GM12873 (cell line): ENCODE data around the gene HECTD4.

Experiments used
- TF ChIP-seq, protein P1 (sequence below): IDR thresholded peaks from 2 replicates; pipeline ENCODE4 v1.5.1; 2012; ENCODE audit warnings: low read depth, mild to moderate bottlenecking, moderate library complexity, low read length, control low read depth; ENCODE audit not compliant: insufficient read depth; ENCODE audit errors: missing control alignments

Gene HECTD4

DNA sequence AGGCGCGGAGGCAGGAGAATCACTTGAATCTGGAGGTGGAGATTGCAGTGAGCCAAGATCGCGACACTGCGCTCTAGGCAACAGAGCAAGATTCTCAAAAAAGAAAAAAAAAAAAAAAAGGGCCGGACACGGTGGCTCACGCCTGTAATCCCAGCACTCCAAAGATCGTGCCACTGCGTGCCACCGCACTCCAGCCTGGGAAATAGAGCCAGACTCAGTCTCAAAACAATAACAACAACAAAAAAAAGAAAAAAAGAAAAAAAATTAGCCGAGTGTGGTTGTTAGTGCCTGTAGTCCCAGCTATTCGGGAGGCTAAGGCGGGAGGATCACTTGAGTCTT is 27.6 kb upstream of the HECTD4 start:
- TF ChIP-seq, protein P1, sequence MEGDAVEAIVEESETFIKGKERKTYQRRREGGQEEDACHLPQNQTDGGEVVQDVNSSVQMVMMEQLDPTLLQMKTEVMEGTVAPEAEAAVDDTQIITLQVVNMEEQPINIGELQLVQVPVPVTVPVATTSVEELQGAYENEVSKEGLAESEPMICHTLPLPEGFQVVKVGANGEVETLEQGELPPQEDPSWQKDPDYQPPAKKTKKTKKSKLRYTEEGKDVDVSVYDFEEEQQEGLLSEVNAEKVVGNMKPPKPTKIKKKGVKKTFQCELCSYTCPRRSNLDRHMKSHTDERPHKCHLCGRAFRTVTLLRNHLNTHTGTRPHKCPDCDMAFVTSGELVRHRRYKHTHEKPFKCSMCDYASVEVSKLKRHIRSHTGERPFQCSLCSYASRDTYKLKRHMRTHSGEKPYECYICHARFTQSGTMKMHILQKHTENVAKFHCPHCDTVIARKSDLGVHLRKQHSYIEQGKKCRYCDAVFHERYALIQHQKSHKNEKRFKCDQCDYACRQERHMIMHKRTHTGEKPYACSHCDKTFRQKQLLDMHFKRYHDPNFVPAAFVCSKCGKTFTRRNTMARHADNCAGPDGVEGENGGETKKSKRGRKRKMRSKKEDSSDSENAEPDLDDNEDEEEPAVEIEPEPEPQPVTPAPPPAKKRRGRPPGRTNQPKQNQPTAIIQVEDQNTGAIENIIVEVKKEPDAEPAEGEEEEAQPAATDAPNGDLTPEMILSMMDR, result no peak

DNA sequence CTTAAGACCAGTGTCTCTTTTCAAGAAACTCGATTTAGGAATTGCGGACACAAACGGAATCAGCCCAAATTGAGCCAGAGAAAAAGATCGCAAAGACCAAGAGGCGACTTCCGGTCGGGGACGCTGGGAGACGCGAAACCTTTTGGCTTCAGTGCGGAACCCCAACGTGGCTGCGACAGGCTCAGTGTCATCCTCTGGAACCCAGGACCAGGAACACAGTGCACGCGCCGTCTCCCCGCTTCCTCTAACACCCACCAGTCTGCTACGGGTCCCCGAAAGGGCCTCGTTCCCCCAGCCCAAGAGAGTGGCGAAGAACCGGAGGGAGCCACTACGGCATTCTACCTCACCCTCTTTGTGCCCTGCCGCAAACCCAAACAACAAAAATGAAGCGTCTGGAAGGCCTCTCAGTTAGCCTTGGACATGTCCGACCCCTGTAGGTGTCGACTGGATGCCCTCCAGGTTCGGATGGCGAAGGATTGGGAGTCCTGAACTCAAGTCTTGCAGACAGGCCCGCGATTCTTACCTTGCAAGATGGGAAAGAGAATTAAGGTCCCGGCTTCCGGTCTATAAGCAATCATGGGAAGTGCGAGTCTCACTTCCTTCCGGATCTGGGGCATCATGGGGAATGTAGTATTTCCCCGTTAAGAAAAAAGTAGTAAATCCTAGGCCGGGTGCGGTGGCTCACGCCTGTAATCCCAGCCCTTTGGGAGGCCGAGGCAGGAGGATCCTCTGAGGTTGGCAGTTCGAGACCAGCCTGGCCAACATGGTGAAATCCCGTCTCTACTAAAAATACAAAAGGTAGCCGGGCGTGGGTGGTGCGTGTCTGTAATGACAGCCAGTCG is 27.1 kb upstream of the HECTD4 start, which contains the start of gene RPL6:
Gene RPL6, minus strand, starts transcription at position 542 of the 842 bp plus-strand sequence. CDS start 949 bp downstream, outside the sequence.
- TF ChIP-seq, protein P1, result no peak

DNA sequence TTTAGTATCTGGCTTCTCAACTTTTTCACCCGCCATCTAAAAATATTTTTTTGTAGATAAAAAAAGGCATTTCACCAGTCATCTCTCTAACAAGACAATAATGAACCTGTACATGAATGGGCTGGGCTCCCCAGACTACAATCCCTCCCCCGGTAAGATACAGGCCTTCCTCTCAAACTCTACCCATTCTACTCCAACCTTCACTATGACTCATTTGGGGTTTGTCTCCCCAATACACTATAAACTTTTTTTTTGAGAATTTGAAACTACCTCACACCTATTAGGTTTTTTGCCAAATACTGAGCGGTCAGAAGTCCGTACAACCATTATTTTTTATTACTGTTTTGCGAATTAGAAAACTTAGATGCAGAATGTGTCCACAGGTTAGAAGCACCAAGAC is 26.4 kb upstream of the HECTD4 start:
- TF ChIP-seq, protein P1, result no peak

DNA sequence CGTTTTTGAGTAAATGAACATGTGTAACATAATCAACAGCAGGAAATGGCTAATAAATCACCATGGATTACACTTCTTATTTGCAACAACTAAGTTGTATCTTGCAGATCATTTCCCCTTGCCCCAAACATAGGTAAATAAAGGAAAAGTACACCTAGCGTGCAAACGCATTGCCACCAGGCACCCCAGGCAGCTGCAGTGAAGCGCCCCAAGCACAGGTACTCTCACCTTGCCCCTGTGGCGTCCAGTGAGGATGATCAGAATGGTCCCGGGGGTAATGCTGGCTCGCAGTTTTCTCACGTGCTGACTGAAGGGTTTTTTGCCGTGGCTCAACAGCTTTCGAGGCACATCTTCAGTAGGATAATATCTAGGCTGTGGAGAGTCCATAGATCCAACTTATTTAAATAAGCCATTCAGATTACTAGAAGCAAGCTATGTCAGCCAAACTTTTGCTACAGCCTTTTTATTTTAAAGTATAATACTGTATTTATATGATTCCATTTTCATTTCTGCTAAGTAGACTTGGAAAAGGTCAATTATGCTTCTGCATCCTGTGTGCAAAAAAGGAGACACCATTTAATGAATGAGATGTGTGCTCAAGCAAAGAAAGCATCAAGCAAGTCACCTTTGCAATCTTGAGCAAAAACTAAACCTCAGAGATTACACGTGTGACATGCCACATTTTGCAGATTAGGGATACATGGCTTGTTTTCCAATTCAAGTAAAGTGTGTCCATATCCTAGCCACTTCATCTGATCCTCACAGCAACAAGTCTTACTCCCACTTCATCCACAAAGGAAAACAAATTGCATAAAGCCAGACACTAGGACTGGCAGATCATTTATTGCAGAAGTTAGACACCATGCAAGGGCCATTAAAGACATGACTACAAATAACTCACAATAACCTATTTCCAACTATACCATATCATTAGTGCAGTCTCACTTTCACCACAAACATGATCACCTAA is 24.6 kb upstream of the HECTD4 start:
- TF ChIP-seq, protein P1, result no peak

DNA sequence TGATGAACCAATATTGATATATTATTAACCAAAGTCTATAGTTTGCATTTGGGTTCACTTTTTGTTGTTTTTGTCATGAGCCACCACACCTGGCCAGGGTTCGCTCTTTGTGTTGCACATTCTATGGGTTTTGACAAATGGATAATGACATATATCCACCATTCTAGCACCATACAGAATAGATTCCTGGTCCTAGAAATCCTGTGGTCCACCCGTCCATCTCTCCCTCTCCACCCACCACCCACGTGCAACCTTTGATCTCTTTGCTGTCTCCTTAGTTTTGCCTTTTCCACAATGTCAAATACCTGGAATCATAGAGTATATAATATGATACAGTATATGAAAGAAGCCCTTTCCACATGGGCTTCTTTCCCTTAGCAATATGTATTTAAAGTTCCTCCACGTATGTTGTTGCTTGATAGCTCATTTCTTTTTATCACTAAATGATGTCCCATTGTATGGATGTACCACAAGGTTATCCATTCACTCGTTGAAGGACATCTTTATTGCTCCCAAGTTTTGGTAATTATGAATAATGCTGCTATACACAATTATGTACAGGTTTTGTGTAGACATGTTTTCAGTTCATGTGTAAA is 19.8 kb upstream of the HECTD4 start:
- TF ChIP-seq, protein P1, result no peak

DNA sequence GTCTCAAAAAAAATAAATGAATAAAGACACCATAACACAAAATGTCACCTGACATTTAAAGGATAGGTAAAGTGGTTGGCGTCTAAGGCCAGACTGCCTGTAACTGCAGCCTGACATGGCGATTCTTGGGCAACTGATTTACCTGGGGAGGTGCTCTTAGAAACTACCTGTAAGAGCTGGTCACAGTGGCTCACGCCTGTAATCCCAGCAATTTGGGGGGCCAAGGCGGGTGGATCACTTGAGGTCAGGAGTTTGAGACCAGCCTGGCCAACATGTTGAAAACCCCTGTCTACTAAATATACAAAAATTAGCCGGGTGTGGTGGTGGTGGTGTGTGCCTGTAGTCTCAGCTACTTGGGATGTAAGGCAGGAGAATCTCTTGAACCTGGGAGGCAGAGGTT is 18.8 kb upstream of the HECTD4 start:
- TF ChIP-seq, protein P1, result no peak

DNA sequence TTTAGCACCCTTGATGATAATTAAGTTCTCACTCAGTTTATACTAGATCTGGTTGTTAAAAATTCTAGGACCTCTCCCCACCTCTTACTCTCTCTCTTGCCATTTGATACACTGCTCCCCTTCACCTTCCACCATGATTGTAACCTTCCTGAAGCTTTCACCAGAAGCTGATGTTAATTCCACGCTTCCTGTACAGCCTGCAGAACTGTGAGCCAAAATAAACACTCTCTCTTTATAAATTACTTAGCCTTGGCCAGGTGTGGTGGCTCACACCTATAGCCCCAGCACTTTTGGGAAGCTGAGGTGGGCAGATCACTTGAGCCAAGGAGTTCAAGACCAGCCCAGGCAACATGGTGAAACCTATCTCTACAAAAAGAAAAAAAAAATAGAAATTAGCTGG is 11.1 kb upstream of the HECTD4 start:
- TF ChIP-seq, protein P1, result no peak
